Endothelial cell of umbilical vein (primary cell): Measurements from ENCODE around the gene SKIDA1. TPM values are rescaled to one million over a fixed set of nuclear protein-coding genes. Genes with fewer than 3 reads are reported as not detected.

Source experiments
- BruUV-seq: library from RNA; stranded (reverse); fragments of 400-500 nt; replicated peaks from 2 replicates; lab custom pipeline; 2021; lab: Mats Ljungman, UMichigan
- CTCF ChIA-PET: fragments of 300-600, 350-600 bp; sonication (Branson Sonifier 250); formaldehyde crosslinking; loops from one replicate; lab custom pipeline; 2021; ENCODE audit warnings: antibody characterized with exemption, inconsistent platforms; lab: Charles Lee
- POLR2A ChIA-PET: fragments of 300-600, 350-600 bp; sonication (Branson Sonifier 250); formaldehyde crosslinking; loops from one replicate; lab custom pipeline; 2021; ENCODE audit warnings: antibody characterized with exemption, inconsistent platforms; lab: Charles Lee
- DNase-seq: peaks from one replicate; pipeline ENCODE4 v3.0.0-alpha.2; 2011; ENCODE audit warnings: low read depth, low spot score
- FAIRE-seq: peaks from 2 replicates; lab custom pipeline; 2011; peaks lifted over from hg19 to GRCh38; lab: Jason Lieb, UNC
- H2AFZ ChIP-seq: 2 replicates; pipeline ENCODE4 v1.6.0; 2012; ENCODE audit warnings: low read depth, low read length, control low read depth, inconsistent platforms
- H3K27ac ChIP-seq: 2 replicates; pipeline ENCODE4 v1.5.1; 2011; ENCODE audit warnings: low read depth, mild to moderate bottlenecking, control low read depth, low read length, moderate library complexity; ENCODE audit not compliant: insufficient read depth
- H3K27me3 ChIP-seq, 2 experiments: 2 replicates each; pipeline versions ENCODE4 v1.6.0 to v1.6.1; 2011; ENCODE audit warnings: low read length in 2 of 2, mixed read lengths in 1 of 2; ENCODE audit not compliant: control insufficient read depth in 2 of 2, insufficient read depth in 2 of 2
- H3K36me3 ChIP-seq, 2 experiments: 2 replicates in 1 of 2; 3 replicates in 1 of 2; pipeline ENCODE4 v1.5.1; 2011; ENCODE audit warnings: low read length in 2 of 2, mild to moderate bottlenecking in 1 of 2, moderate library complexity in 1 of 2; ENCODE audit not compliant: control insufficient read depth in 2 of 2, insufficient read depth in 2 of 2; ENCODE audit errors: extremely low read depth in 1 of 2
- H3K4me1 ChIP-seq: 3 replicates; pipeline ENCODE4 v1.5.1; 2011; ENCODE audit warnings: mild to moderate bottlenecking, low read length; ENCODE audit not compliant: control insufficient read depth, insufficient read depth; ENCODE audit errors: extremely low read depth
- H3K4me2 ChIP-seq: 2 replicates; pipeline ENCODE4 v1.6.1; 2011; ENCODE audit warnings: low read length, control low read depth, mixed read lengths; ENCODE audit not compliant: insufficient read depth
- H3K4me3 ChIP-seq, 3 experiments: fragments of 200-600 bp in 1 of 3; sonication (generic), shearing (Covaris generic) in 1 of 3; replicated peaks in 1 of 3; 2 replicates each; pipeline ENCODE4 v1.5.1; 2011 to 2016; ENCODE audit warnings: control low read depth in 3 of 3, low read length in 3 of 3, mild to moderate bottlenecking in 2 of 3, inconsistent platforms in 1 of 3, low read depth in 1 of 3, moderate library complexity in 1 of 3; ENCODE audit not compliant: insufficient read depth in 1 of 3
- H3K79me2 ChIP-seq: 2 replicates; pipeline ENCODE4 v1.6.0; 2012; ENCODE audit warnings: low read length, inconsistent platforms; ENCODE audit not compliant: control insufficient read depth, insufficient read depth
- H3K9ac ChIP-seq: replicated peaks from 2 replicates; pipeline ENCODE3; 2011; ENCODE audit warnings: low read length, control low read depth; ENCODE audit not compliant: insufficient read depth; ENCODE audit errors: extremely low read depth
- H3K9me1 ChIP-seq: replicated peaks from 3 replicates; pipeline ENCODE4 v1.6.0; 2011; ENCODE audit warnings: mild to moderate bottlenecking, low read length; ENCODE audit not compliant: control insufficient read depth, insufficient read depth; ENCODE audit errors: extremely low read depth
- H3K9me3 ChIP-seq: replicated peaks from 2 replicates; pipeline ENCODE4 v1.5.1; 2012; ENCODE audit warnings: low read length, inconsistent platforms; ENCODE audit not compliant: control insufficient read depth, insufficient read depth
- H4K20me1 ChIP-seq: replicated peaks from 2 replicates; pipeline ENCODE3; 2011; ENCODE audit warnings: mild to moderate bottlenecking, low read length; ENCODE audit not compliant: control insufficient read depth, insufficient read depth; ENCODE audit errors: extremely low read depth
- CTCF ChIP-seq, 2 donors: IDR thresholded peaks; 1 replicate in 1 of 2; 2 replicates in 1 of 2; pipeline ENCODE4 v1.5.1; 2011; ENCODE audit warnings: low read length in 2 of 2, mild to moderate bottlenecking in 2 of 2, moderate library complexity in 2 of 2, control low read depth in 1 of 2, inconsistent platforms in 1 of 2, low read depth in 1 of 2; ENCODE audit not compliant: insufficient read depth in 1 of 2; ENCODE audit errors: extremely low read depth in 1 of 2
- EZH2 ChIP-seq: IDR thresholded peaks from 2 replicates; pipeline ENCODE4 v1.6.1; 2012; ENCODE audit warnings: borderline replicate concordance, low read depth, mild to moderate bottlenecking, moderate library complexity, low read length, inconsistent platforms; ENCODE audit not compliant: severe bottlenecking
- FOS ChIP-seq: IDR thresholded peaks from 2 replicates; pipeline ENCODE4 v1.6.1; 2011; ENCODE audit warnings: mild to moderate bottlenecking, low read length, moderate library complexity, borderline replicate concordance; ENCODE audit not compliant: insufficient read depth
- GATA2 ChIP-seq: IDR thresholded peaks from 2 replicates; pipeline ENCODE4 v1.7.0; 2011; ENCODE audit warnings: low read depth, mild to moderate bottlenecking, moderate library complexity, mixed read lengths, low read length; ENCODE audit not compliant: insufficient read length, insufficient read depth
- JUN ChIP-seq: IDR thresholded peaks from 2 replicates; pipeline ENCODE4 v1.6.1; 2011; ENCODE audit warnings: borderline replicate concordance, low read depth; ENCODE audit not compliant: insufficient read length, insufficient read depth
- MAX ChIP-seq: IDR thresholded peaks from 2 replicates; pipeline ENCODE4 v1.6.1; 2011; ENCODE audit not compliant: insufficient read depth, insufficient read length
- MYC ChIP-seq: IDR thresholded peaks from one replicate; pipeline ENCODE4 v1.6.1; 2011; ENCODE audit warnings: mild to moderate bottlenecking, low read depth, low read length
- POLR2A ChIP-seq: IDR thresholded peaks from 2 replicates; pipeline ENCODE4 v1.6.1; 2012; ENCODE audit warnings: low read depth, mild to moderate bottlenecking, control low read depth, low read length
- POLR2AphosphoS5 ChIP-seq: IDR thresholded peaks from 2 replicates; pipeline ENCODE4 v1.6.1; 2012; ENCODE audit warnings: low read depth, mild to moderate bottlenecking, control low read depth, low read length, moderate library complexity; ENCODE audit not compliant: insufficient read depth
- dilution Hi-C: fragments of 300-500 bp; cut with MboI; formaldehyde crosslinking; loops from one replicate; pipeline ENCODE4 v1.15.0; 2019; ENCODE audit warnings: low sequenced_read_pairs; ENCODE audit not compliant: extremely low pct_ligation_motif_present
- intact Hi-C: fragments of 100-400 bp; cut with micrococcal nuclease; formaldehyde crosslinking; loops from one replicate; pipeline ENCODE4 v1.10.0; 2022
- polyA plus RNA-seq, 4 experiments: library from polyadenylated mRNA; depleted of rRNA in 3 of 4; stranded (reverse) in 3 of 4; unstranded in 1 of 4; fragments of >200 nt; gene quantifications; 2 replicates each; pipeline versions ENCODE4 v1.2.1 to v1.2.3, GENCODE V29; 2011 to 2012; ENCODE audit warnings: missing spikeins in 1 of 4
- total RNA-seq: library from RNA; stranded (reverse); gene quantifications from 2 replicates; pipeline ENCODE4 v1.2.3, GENCODE V29; 2021

The SKIDA1 gene
- total and polyA plus RNA-seq, 2 donors (not counting 3 experiments of a cell fraction or from before 2014, with no cell fraction given), result 0.21 to 0.71 TPM

GRCh38 chr10:21517134-21518031 lies 8.1 kb downstream of the SKIDA1 start:
- peak overlapping the region; percentile 7 for H2AFZ ChIP-seq
- TF ChIP-seq FOS (no peak), POLR2A (no peak), POLR2AphosphoS5 (no peak), GATA2 (no peak), EZH2 (no peak), CTCF (IDR thresholded peaks at IDR 0.05; ENCODE audit: extremely low read depth in 1 of 2, insufficient read depth in 1 of 2, low read depth in 1 of 2, low read length in 2 of 2) (no peak), JUN (no peak), MYC (no peak), MAX (no peak)
- H3K36me3 ChIP-seq, result no peaks in the 10 kb centered on the region
- H3K27me3 ChIP-seq, result no peaks in the 10 kb centered on the region
- dilution Hi-C loops (no loop called here), intact Hi-C loops (loop anchor here (1.0 to 5.0 kb wide), 4 partner anchors 10 to 485 kb away; partner anchors contain the start of genes DNAJC1 and MLLT10)
- peaks cover 26% of the 10 kb centered on the region for H3K4me1 ChIP-seq
- CTCF ChIA-PET, result interaction anchor here (1.0 to 2.0 kb wide), 11 partner anchors 8 to 437 kb away, joined by 3 to 29 read pairs (median 7); partner anchors contain the start of genes MLLT10 and SKIDA1
- H3K4me3 ChIP-seq, result peak overlapping the region; percentile 40 to 91 (median 86)
- H3K9me1 ChIP-seq, result no peaks in the 10 kb centered on the region
- peak; percentile 53 for DNase-seq
- H3K79me2 ChIP-seq, result no peaks in the 10 kb centered on the region
- H3K4me2 ChIP-seq, result peak overlapping the region; percentile 93
- H3K9ac ChIP-seq, result peak overlapping the region; percentile 11
- H4K20me1 ChIP-seq, result no peaks in the 10 kb centered on the region
- H3K27ac ChIP-seq, result no peak overlapping the region
- FAIRE-seq, result no peak
- POLR2A ChIA-PET, result interaction anchor here (1.2 kb wide), 1 partner anchor 20 kb away, joined by 7 read pairs; no protein-coding TSS in a partner anchor
- BruUV-seq, result no TSS peak
- H3K9me3 ChIP-seq, result no peaks in the 10 kb centered on the region
